Right lobe of liver (tissue), 6 donors: ENCODE measurements around the gene SLC38A1. TPM values are rescaled to one million over a fixed set of nuclear protein-coding genes. Genes with fewer than 3 reads are reported as not detected.
A peak's percentile ranks its signal among the peaks of the same experiment; 100 is the strongest.

Source experiments
- ATAC-seq, 4 donors: fragments of 200-7000 bp; cut with Tn5 transposase; one replicate each; pipeline ENCODE4 v1.9.1; 2020; ENCODE audit warnings: mild to moderate bottlenecking in 4 of 4, moderate library complexity in 4 of 4
- DNase-seq, 3 donors: peaks; one replicate each; pipeline ENCODE4 v3.0.0-alpha.2; 2020
- H3K27ac ChIP-seq, 3 donors: fragments of 200-600 bp; one replicate each; pipeline ENCODE4 v1.8.0; 2022
- H3K27me3 ChIP-seq, 2 donors: fragments of 200-600 bp; one replicate each; pipeline ENCODE4 v1.8.0; 2022
- H3K36me3 ChIP-seq, 4 donors: fragments of 200-600 bp; sonication (generic) in 1 of 4; one replicate each; pipeline versions ENCODE4 v1.5.1 to v1.8.0; 2017 to 2022; ENCODE audit warnings: control low read depth in 1 of 4
- H3K4me1 ChIP-seq, 4 donors: fragments of 200-600 bp; sonication (generic) in 1 of 4; one replicate each; pipeline versions ENCODE4 v1.5.1 to v1.8.0; 2017 to 2022; ENCODE audit warnings: control low read depth in 1 of 4
- H3K4me3 ChIP-seq, 3 donors: fragments of 200-600 bp; one replicate each; pipeline ENCODE4 v1.8.0; 2022
- H3K9me3 ChIP-seq, 4 donors: fragments of 200-600 bp; sonication (generic) in 1 of 4; one replicate each; pipeline versions ENCODE4 v1.5.1 to v1.8.0; 2017 to 2022; ENCODE audit warnings: control low read depth in 1 of 4
- CTCF ChIP-seq, 4 donors: fragments of 200-600 bp in 3 of 4; fragments of 450-650 bp in 1 of 4; IDR thresholded peaks; one replicate each; pipeline versions ENCODE4 v1.5.1 to v1.8.0; 2016 to 2022; ENCODE audit warnings: antibody characterized with exemption in 4 of 4, mild to moderate bottlenecking in 2 of 4
- POLR2A ChIP-seq: fragments of 450-650 bp; IDR thresholded peaks from one replicate; pipeline ENCODE4 v1.6.1; 2017; ENCODE audit warnings: antibody characterized with exemption, mild to moderate bottlenecking
- WGBS: methylation state at CpG from one replicate; pipeline ENCODE4 v1.1.6; 2018; ENCODE audit warnings: low coverage, low lambda C conversion rate; ENCODE audit not compliant: insufficient coverage; ENCODE audit errors: missing lambda C conversion rate; 5-methylcytosine and 5-hydroxymethylcytosine counted together
- intact Hi-C, 2 donors: fragments of 100-400 bp; cut with DNase I; formaldehyde crosslinking; loops; one replicate each; pipeline versions ENCODE4 v1.11.2 to v1.14.1; 2022
- total RNA-seq, 6 experiments: library from RNA; depleted of rRNA in 2 of 6; stranded (reverse); fragments of >200 nt in 2 of 6; fragmentation: NEBNext Ultra II Directional in 3 of 6; extraction: Animal tissue kit (Norgen Biotek cat#: 25700) in 3 of 6; gene quantifications; one replicate each; pipeline versions ENCODE4 v1.1.0 to v1.2.4, GENCODE V29; 2016 to 2023
- donor health status: DM: no; HTN: yes; CAD: no.
- donor health status: DM: no; HTN: no; CAD: no.
- donor health status: DM: no; HTN: no; CAD: no.
- donor health status: DM: no; HTN: yes; CAD: no.
- donor health status: DM: no; HTN: yes; CAD: no.

SLC38A1 gene
- total RNA-seq, 6 experiments from 2014 or later: 7.9 to 20.7 (median 12.2) TPM

GRCh38 chr12:46218322-46219095, 50.3 kb downstream of the SLC38A1 start:
- Histone ChIP-seq H3K4me3 (no peak overlapping the region), H3K27me3 (no peaks in the 10 kb centered on the region), H3K36me3 (no peaks in the 10 kb centered on the region), H3K27ac (no peak overlapping the region), H3K9me3 (no peaks in the 10 kb centered on the region), H3K4me1 (no peaks in the 10 kb centered on the region)
- TF ChIP-seq POLR2A: no peak
- TF ChIP-seq CTCF (IDR thresholded peaks at IDR 0.05): no peak
- 66% methylated on average over 8 of the region's 10 CpGs for WGBS
- ATAC-seq: no peak
- no peak for DNase-seq
- intact Hi-C loops: no loop called here

GRCh38 chr12:46217541-46218321, 51.1 kb downstream of the SLC38A1 start:
- DNase-seq (no peak), ATAC-seq (peak; percentile 43 to 65 (median 57))
- Histone ChIP-seq H3K9me3 (no peaks in the 10 kb centered on the region), H3K4me1 (no peaks in the 10 kb centered on the region), H3K27me3 (no peaks in the 10 kb centered on the region), H3K36me3 (no peaks in the 10 kb centered on the region), H3K4me3 (no peak overlapping the region), H3K27ac (no peak overlapping the region)
- TF ChIP-seq POLR2A: no peak
- no peak for TF ChIP-seq CTCF (IDR thresholded peaks at IDR 0.05)
- intact Hi-C loops: no loop called here
- WGBS: 45% methylated on average over 6 of the region's 6 CpGs

- peaks cover 0 to 3% (median 0%) of the 10 kb centered on the region in 4 donors for H3K4me1 ChIP-seq
- ATAC-seq: peak; percentile 15 to 59 (median 52)
Measured at GRCh38 chr12:46214668-46215436, 54.0 kb downstream of the SLC38A1 start.

More at GRCh38 chr12:46214668-46215436, 54.0 kb downstream of the SLC38A1 start:
- Histone ChIP-seq H3K36me3 (no peaks in the 10 kb centered on the region), H3K9me3 (no peaks in the 10 kb centered on the region), H3K27me3 (no peaks in the 10 kb centered on the region), H3K27ac (no peak overlapping the region), H3K4me3 (no peak overlapping the region)
- no peak for TF ChIP-seq CTCF (IDR thresholded peaks at IDR 0.05)
- no peak for TF ChIP-seq POLR2A
- intact Hi-C loops: no loop called here
- 21% methylated on average over 3 of the region's 7 CpGs for WGBS
- peak in 1 of 3 donors; percentile 56 for DNase-seq
